GM18502 (cell line): ENCODE results near the gene WRNIP1.

Source experiments
- ATAC-seq: cut with Tn5 transposase; IDR thresholded peaks from one replicate; pipeline ENCODE4 v1.9.1; 2021; ENCODE audit warnings: mild to moderate bottlenecking; ENCODE audit not compliant: unreplicated experiment, poor library complexity

The WRNIP1 gene

GRCh38 chr6:2781685-2782355 lies 16.6 kb downstream of the WRNIP1 start:
- no peak for ATAC-seq

GRCh38 chr6:2782356-2782708 lies 17.1 kb downstream of the WRNIP1 start:
- ATAC-seq: no peak

- ATAC-seq: no peak
Observed at GRCh38 chr6:2782825-2783187, 17.6 kb downstream of the WRNIP1 start.

- ATAC-seq: no peak
Observed at GRCh38 chr6:2783188-2783963, 18.2 kb downstream of the WRNIP1 start.

- ATAC-seq: no peak
Observed at GRCh38 chr6:2784061-2784460, 18.9 kb downstream of the WRNIP1 start.

- ATAC-seq: no peak
Observed at GRCh38 chr6:2784930-2785329, 19.7 kb downstream of the WRNIP1 start.

GRCh38 chr6:2786269-2786668 lies 21.1 kb downstream of the WRNIP1 start:
- no peak for ATAC-seq

- ATAC-seq: no peak
Observed at GRCh38 chr6:2790588-2791449, 25.6 kb downstream of the WRNIP1 start.

- no peak for ATAC-seq
Observed at GRCh38 chr6:2791450-2791974, 26.3 kb downstream of the WRNIP1 start.

GRCh38 chr6:2792330-2793110 lies 27.3 kb downstream of the WRNIP1 start:
- ATAC-seq: no peak

GRCh38 chr6:2793534-2794151 lies 28.4 kb downstream of the WRNIP1 start:
- no peak for ATAC-seq

- ATAC-seq: no peak
Observed at GRCh38 chr6:2794171-2794730, 29.1 kb downstream of the WRNIP1 start.

GRCh38 chr6:2795162-2795561 lies 30.0 kb downstream of the WRNIP1 start:
- no peak for ATAC-seq

GRCh38 chr6:2795956-2796355 lies 30.8 kb downstream of the WRNIP1 start:
- ATAC-seq: no peak

GRCh38 chr6:2796861-2797260 lies 31.7 kb downstream of the WRNIP1 start:
- ATAC-seq: no peak

- no peak for ATAC-seq
Observed at GRCh38 chr6:2797564-2798031, 32.4 kb downstream of the WRNIP1 start.

GRCh38 chr6:2798586-2799134 lies 33.5 kb downstream of the WRNIP1 start:
- ATAC-seq: no peak

- no peak for ATAC-seq
Observed at GRCh38 chr6:2799936-2800527, 34.8 kb downstream of the WRNIP1 start.
